Measurements from ENCODE around the gene SNRNP200.

SNRNP200 gene

DNA sequence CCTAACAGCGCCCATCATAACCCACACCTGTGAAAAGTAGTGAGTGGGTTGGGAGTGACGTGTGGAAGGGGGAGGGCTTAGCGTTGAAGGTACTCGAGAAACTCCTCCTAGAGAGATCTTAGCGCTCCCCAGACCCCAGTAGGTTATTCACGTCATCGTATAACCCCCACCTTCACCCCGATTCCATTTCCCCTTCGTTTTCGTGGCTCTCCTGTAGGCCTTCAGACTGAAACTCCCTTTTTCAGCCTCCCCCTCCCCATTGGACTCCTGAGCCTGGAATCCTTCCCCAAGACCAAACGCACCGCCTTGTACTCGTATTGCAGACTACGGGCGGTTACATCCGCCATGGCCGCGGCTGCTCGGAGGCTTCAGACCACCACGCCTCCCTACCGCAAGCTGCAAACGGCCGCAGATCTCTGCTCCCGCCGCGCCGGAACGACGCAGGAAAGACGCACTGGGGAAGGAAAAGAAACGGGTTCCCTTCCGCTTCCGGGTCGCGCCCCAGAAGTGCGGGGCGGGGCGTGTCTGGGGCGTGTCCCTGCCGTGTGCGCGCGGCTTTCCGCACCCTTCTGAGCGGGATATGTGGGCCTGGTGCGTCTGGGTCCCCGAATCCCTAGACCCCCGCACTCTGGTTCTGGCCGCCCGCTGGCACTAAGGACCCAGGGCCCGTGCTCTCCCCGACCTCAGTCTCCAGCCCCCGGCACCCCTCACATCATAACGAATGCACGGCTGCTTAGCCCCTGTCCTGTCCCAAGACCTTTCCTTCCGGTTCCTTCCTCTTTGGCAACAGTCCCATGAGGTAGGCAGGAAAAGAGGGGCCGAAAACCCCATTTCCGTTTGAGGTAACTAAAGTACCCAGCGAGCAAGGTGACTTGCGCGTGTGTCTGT lies at the start of gene SNRNP200:
Gene SNRNP200 (minus strand): TSS at position 456 of the 888 bp plus-strand sequence. CDS start 109 bp downstream, at position 347.
- peak; percentile 87 to 89 for DNase-seq (ENCODE audit: low read depth in 2 of 2)

- DNase-seq (ENCODE audit: low read depth in 2 of 2), result no peak
Observed at GRCh38 chr2:96354492-96354891, 49.1 kb upstream of the SNRNP200 start.

- no peak for DNase-seq (ENCODE audit: low read depth in 2 of 2)
Observed at GRCh38 chr2:96353606-96354101, 48.3 kb upstream of the SNRNP200 start.

DNA sequence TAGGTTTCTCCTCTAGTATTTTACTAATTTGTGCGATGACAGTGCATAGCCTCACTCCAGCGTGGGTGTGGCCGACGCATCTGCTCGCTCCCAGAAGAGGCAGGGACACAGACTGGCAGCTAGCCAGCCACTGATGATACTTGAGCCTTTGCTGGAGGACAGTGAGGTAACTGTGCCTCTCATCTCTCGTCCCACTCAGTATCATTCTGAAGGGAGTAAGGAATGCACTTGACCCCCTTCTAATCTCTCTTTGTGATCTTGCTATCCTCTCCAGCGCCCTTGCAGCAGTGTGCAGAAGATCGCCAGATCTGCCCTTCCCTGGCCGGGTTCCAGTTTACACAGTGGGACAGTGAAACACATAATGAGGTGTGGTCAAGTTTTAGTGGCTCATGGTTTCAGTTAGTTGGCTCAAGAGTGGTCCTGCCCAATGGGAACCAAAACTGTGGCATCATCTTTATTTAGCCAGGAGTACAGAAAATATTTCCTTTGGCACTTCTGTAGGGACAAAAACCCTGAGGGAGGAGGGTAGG lies 47.8 kb upstream of the SNRNP200 start:
- no peak for DNase-seq (ENCODE audit: low read depth in 2 of 2)

- no peak for DNase-seq (ENCODE audit: low read depth in 2 of 2)
Observed at GRCh38 chr2:96347395-96347794, 42.0 kb upstream of the SNRNP200 start.

GRCh38 chr2:96345868-96346462 lies 40.6 kb upstream of the SNRNP200 start:
- no peak for DNase-seq (ENCODE audit: low read depth in 2 of 2)

GRCh38 chr2:96345438-96345837 lies 40.1 kb upstream of the SNRNP200 start:
- no peak for DNase-seq (ENCODE audit: low read depth in 2 of 2)

GRCh38 chr2:96344011-96344410 lies 38.7 kb upstream of the SNRNP200 start:
- DNase-seq (ENCODE audit: low read depth in 2 of 2), result no peak

GRCh38 chr2:96342085-96342484 lies 36.7 kb upstream of the SNRNP200 start:
- DNase-seq (ENCODE audit: low read depth in 2 of 2), result no peak

DNA sequence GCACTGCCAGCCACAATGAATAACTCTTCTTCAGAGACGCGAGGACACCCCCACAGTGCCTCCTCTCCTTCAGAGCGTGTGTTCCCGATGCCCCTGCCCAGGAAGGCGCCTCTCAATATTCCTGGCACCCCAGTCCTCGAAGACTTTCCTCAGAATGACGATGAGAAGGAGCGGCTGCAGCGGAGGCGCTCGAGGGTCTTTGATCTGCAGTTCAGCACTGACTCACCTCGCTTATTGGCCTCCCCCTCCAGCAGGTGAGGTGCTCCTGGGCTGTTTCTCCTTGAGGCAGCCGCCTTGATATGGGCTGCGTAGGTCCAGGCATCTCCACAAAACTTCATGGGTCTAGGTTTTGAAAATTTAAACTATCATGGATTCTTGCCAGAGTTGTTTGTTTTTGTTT lies 36.3 kb upstream of the SNRNP200 start:
- DNase-seq (ENCODE audit: low read depth in 2 of 2), result no peak

DNA sequence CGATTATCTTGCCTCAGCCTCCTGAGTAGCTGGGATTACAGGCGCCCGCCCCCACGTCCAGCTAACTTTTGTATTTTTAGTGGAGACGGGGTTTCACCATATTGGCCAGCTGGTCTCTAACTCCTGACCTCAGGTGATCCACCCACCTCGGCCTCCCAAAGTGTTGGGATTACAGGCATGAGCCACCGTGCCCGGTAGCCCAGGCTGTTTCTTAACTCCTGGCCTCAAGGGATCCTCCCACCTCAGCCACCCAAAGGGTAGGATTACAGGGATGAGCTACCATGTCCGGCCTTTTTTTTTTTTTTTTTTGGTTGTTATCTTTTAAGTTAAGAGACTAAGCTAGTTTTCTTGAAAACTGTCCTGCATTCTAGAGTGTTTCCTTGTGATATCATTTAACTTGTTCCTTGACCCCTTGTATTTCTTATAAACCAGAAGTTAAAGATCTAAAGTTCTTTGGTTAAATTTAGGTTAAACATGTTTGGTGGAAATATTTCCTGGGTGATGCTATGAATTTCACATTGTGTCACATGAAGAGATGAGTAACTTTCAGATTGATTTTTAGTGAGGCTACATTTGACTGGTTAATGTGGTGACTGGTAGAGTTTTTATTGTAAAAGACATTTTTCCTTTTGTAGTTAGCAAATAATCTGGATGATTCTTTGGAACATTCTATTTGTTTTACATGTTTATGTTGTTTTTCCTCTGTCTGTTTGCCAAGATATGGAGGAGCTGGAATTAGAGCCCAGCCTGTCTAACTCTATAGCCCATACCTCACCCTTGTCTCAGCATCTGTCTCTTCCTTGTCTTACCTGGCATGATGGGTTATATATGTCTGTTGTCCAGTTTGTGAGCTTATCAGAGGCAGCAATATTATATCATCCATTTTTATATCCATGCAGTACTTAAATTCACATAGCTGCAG lies 35.4 kb upstream of the SNRNP200 start:
- no peak for DNase-seq (ENCODE audit: low read depth in 2 of 2)

DNA sequence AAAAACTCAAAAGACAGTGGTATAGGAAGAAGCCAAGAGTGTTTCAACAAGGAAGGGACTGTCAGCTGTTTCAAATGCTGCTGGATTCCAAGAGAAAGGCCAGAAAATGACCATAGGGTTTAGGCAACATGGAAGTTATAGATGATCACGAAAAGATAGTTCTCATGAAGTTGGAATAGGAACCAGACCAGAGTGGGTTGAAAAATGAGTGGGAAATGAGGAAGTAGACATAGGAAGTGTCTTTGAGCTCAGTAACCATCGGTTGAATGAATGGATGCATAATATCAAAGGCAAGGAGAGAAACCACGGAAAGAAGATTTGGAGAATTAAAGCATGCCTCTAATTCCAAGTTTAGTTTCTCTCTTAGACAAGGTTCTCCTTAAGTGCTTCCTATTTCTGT lies 31.5 kb upstream of the SNRNP200 start:
- DNase-seq (ENCODE audit: low read depth in 2 of 2), result no peak

GRCh38 chr2:96336104-96336775 lies 30.9 kb upstream of the SNRNP200 start:
- DNase-seq (ENCODE audit: low read depth in 2 of 2), result no peak

DNA sequence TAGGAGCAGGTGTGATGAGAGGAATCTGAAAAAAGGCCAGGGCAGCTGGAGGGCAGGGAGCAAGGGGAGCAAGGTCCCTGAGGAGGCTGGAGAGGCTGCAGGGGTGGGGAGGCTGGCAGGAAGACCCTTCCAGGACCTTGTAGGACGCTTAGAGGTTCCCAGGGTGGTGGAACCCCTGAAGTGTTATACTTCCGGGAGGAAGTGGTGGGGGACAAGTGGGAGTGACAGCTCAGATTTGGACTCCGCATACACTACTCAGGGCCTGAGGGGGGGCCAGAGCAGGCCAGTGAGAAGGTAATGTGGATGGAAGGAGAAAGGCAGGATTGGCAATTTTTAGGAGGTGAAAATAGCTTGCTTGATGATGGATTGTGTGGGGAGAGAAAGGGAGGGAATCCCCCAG lies 28.4 kb upstream of the SNRNP200 start:
- no peak for DNase-seq (ENCODE audit: low read depth in 2 of 2)

- DNase-seq (ENCODE audit: low read depth in 2 of 2), result no peak
Observed at GRCh38 chr2:96330407-96330806, 25.1 kb upstream of the SNRNP200 start.

GRCh38 chr2:96329874-96330273 lies 24.5 kb upstream of the SNRNP200 start:
- DNase-seq (ENCODE audit: low read depth in 2 of 2), result no peak

GRCh38 chr2:96329456-96329855 lies 24.1 kb upstream of the SNRNP200 start:
- no peak for DNase-seq (ENCODE audit: low read depth in 2 of 2)

DNA sequence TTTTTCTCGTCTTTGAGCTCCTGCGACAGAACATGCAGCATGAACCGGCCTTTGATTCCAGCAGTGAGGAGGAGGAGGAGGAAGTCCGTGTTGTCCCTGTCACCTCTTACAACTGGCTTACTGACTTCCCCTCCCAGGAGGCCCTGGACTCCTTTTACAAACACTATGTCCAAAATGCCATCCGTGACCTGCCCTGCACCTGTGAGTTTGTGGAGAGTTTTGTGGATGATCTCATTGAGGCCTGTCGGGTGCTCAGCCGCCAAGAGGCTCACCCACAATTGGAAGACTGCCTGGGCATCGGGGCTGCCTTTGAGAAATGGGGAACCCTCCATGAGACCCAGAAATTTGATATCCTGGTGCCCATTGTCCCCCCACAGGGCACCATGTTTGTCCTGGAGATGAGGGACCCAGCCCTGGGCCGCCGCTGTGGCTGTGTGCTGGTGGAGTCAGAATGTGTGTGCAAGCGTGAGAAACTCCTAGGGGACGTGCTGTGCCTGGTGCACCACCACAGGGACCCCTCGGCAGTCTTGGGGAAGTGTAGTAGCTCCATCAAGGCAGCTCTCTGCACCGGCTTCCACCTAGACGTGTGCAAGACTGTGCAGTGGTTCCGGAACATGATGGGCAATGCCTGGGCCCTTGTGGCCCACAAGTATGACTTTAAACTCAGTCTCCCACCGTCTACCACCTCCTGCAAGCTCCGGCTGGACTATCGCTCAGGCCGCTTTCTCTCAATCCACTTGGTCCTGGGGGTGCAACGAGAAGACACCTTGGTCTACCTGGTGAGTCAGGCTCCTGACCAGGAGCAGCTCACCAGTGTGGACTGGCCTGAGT lies 21.9 kb upstream of the SNRNP200 start:
- no peak for DNase-seq (ENCODE audit: low read depth in 2 of 2)

DNA sequence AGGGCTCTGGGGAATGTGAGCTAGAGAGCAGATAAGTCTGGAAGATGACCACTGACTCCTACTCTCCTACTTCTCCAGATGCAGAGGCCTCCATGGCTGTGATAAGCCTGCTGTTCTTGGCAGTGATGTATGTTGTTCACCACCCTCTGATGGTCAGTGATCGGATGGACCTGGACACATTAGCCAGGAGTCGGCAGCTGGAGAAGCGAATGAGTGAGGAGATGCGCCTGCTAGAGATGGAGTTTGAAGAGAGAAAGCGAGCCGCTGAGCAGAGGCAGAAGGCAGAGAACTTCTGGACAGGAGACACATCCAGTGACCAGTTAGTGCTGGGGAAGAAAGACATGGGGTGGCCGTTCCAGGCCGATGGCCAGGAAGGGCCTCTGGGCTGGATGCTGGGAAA lies 21.2 kb upstream of the SNRNP200 start:
- DNase-seq (ENCODE audit: low read depth in 2 of 2), result no peak

GRCh38 chr2:96325884-96326255 lies 20.5 kb upstream of the SNRNP200 start:
- DNase-seq (ENCODE audit: low read depth in 2 of 2), result no peak

Data from activated CD4-positive, alpha-beta T cell treated with anti-CD3 and anti-CD28 coated beads for 24 hours (primary cell).